Osteoblast (primary cell): ENCODE data around the gene LECT2. TPM values are rescaled to one million over a fixed set of nuclear protein-coding genes. Genes with fewer than 3 reads are reported as not detected.
A peak's percentile ranks its signal among the peaks of the same experiment; 100 is the strongest.

Source experiments
- DNase-seq: peaks from one replicate; pipeline ENCODE4 v3.0.0; 2011; ENCODE audit warnings: low spot score, mixed read lengths; ENCODE audit not compliant: insufficient read length; ENCODE audit errors: missing footprints
- H2AFZ ChIP-seq: 2 replicates; pipeline ENCODE4 v1.6.0; 2011; ENCODE audit warnings: mild to moderate bottlenecking, low read length
- H3K27ac ChIP-seq: 2 replicates; pipeline ENCODE4 v1.5.1; 2011; ENCODE audit warnings: mild to moderate bottlenecking, low read depth, low read length, moderate library complexity
- H3K27me3 ChIP-seq: 2 replicates; pipeline ENCODE4 v1.6.0; 2012; ENCODE audit warnings: mild to moderate bottlenecking, control low read depth, inconsistent platforms, low read length, moderate library complexity; ENCODE audit not compliant: insufficient read depth
- H3K36me3 ChIP-seq: 2 replicates; pipeline ENCODE4 v1.5.1; 2011; ENCODE audit warnings: mild to moderate bottlenecking, low read length, control low read depth, moderate library complexity; ENCODE audit not compliant: insufficient read depth
- H3K4me1 ChIP-seq: 2 replicates; pipeline ENCODE4 v1.5.1; 2011; ENCODE audit warnings: mild to moderate bottlenecking, low read length, control low read depth, moderate library complexity; ENCODE audit not compliant: insufficient read depth
- H3K4me2 ChIP-seq: 2 replicates; pipeline ENCODE4 v1.6.0; 2011; ENCODE audit warnings: mild to moderate bottlenecking, low read length; ENCODE audit not compliant: insufficient read depth
- H3K4me3 ChIP-seq: fragments of 200-600 bp; sonication (generic); 3 replicates; pipeline ENCODE4 v1.5.1; 2012; ENCODE audit warnings: mild to moderate bottlenecking, low read length, inconsistent platforms; ENCODE audit not compliant: insufficient read depth
- H3K79me2 ChIP-seq: 2 replicates; pipeline ENCODE4 v1.6.0; 2012; ENCODE audit warnings: mild to moderate bottlenecking, low read length, control low read depth, inconsistent platforms; ENCODE audit not compliant: insufficient read depth
- H3K9me3 ChIP-seq: 2 replicates; pipeline ENCODE4 v1.5.1; 2011; ENCODE audit warnings: low read depth, low read length, control low read depth
- H4K20me1 ChIP-seq: 2 replicates; pipeline ENCODE4 v1.6.0; 2012; ENCODE audit warnings: mild to moderate bottlenecking, low read length, control low read depth; ENCODE audit not compliant: insufficient read depth
- CTCF ChIP-seq: IDR thresholded peaks from 2 replicates; pipeline ENCODE4 v1.5.1; 2011; ENCODE audit warnings: mild to moderate bottlenecking, low read depth, low read length, moderate library complexity; ENCODE audit errors: extremely low read depth
- total RNA-seq: library from RNA; depleted of rRNA; stranded (reverse); fragments of >200 nt; gene quantifications from 2 replicates; pipeline ENCODE4 v1.2.3, GENCODE V29; 2012

LECT2 gene
- total RNA-seq, 1 donor = not detected

- H3K4me3 ChIP-seq = no peak overlapping the region
- no peaks in the 10 kb centered on the region for H4K20me1 ChIP-seq
- H3K4me1 ChIP-seq = peaks cover 21% of the 10 kb centered on the region
- peak overlapping the region; percentile 16 for H3K4me2 ChIP-seq
- TF ChIP-seq CTCF = no peak
- H3K9me3 ChIP-seq = no peaks in the 10 kb centered on the region
- no peaks in the 10 kb centered on the region for H3K27me3 ChIP-seq
- peak; percentile 83 for DNase-seq
- H3K27ac ChIP-seq = peak overlapping the region; percentile 83
- no peaks in the 10 kb centered on the region for H3K79me2 ChIP-seq
- H3K36me3 ChIP-seq = no peaks in the 10 kb centered on the region
- peak overlapping the region; percentile 55 for H2AFZ ChIP-seq
Measured at GRCh38 chr5:135986891-135987401, 32.2 kb upstream of the LECT2 start.

- no peak for DNase-seq
- H2AFZ ChIP-seq = peak overlapping the region; percentile 49
- no peaks in the 10 kb centered on the region for H4K20me1 ChIP-seq
- H3K4me1 ChIP-seq = peaks cover 21% of the 10 kb centered on the region
- no peaks in the 10 kb centered on the region for H3K9me3 ChIP-seq
- H3K4me3 ChIP-seq = no peak overlapping the region
- H3K79me2 ChIP-seq = no peaks in the 10 kb centered on the region
- no peak for TF ChIP-seq CTCF
- no peaks in the 10 kb centered on the region for H3K36me3 ChIP-seq
- no peaks in the 10 kb centered on the region for H3K27me3 ChIP-seq
- H3K4me2 ChIP-seq = peak overlapping the region; percentile 16
- H3K27ac ChIP-seq = peak overlapping the region; percentile 83
Measured at GRCh38 chr5:135986401-135986800, 31.6 kb upstream of the LECT2 start.

- no peak for DNase-seq
- Histone ChIP-seq H3K27me3 (no peaks in the 10 kb centered on the region), H4K20me1 (no peaks in the 10 kb centered on the region), H3K9me3 (no peaks in the 10 kb centered on the region), H3K27ac (peak overlapping the region; percentile 83), H3K4me2 (no peak overlapping the region), H3K4me3 (no peak overlapping the region), H3K36me3 (no peaks in the 10 kb centered on the region), H2AFZ (peak overlapping the region; percentile 49), H3K4me1 (peaks cover 23% of the 10 kb centered on the region), H3K79me2 (no peaks in the 10 kb centered on the region)
- no peak for TF ChIP-seq CTCF
Measured at GRCh38 chr5:135985951-135986350, 31.2 kb upstream of the LECT2 start.

GRCh38 chr5:135980620-135981019, 25.8 kb upstream of the LECT2 start:
- Histone ChIP-seq H4K20me1 (no peaks in the 10 kb centered on the region), H3K9me3 (no peaks in the 10 kb centered on the region), H3K27me3 (no peaks in the 10 kb centered on the region), H3K79me2 (no peaks in the 10 kb centered on the region), H3K27ac (peak overlapping the region; percentile 72), H3K4me1 (peaks cover 25% of the 10 kb centered on the region), H2AFZ (no peak overlapping the region), H3K4me2 (no peak overlapping the region), H3K4me3 (no peak overlapping the region), H3K36me3 (no peaks in the 10 kb centered on the region)
- no peak for DNase-seq
- no peak for TF ChIP-seq CTCF
